HuH-7 (cell line): Measurements from ENCODE around the gene AACS.
"Not testable (repeated sequence)": the region's sequence is repeated elsewhere in the genome, so short reads cannot be mapped to it uniquely, and the experiment has no call there.

Experiments used
- DNase-seq: peaks from one replicate; pipeline ENCODE4 v3.0.0; 2011; ENCODE audit warnings: low spot score

Gene AACS

GRCh38 chr12:125057708-125058107 lies 7.5 kb upstream of the AACS start:
- DNase-seq, result no peak

DNA sequence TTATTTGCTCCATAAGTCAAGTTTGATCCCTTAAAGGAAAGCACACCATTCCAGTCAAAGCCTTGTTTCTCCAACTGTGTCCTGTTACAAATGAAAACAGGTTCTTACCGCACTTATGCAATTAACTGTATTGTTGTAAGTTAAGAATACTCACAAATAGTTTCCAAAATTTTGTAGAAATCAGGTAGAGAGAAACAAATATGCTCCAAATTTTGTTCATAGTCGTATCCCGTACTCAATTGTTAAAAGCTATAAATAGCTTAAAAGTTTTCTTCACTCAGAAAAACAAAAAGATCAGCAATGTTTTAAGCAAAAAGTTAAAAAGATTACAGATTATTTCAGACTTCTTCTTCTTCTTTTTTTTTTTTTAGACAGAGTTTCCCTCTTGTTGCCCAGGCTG lies 4.0 kb upstream of the AACS start:
- DNase-seq, result no peak

DNA sequence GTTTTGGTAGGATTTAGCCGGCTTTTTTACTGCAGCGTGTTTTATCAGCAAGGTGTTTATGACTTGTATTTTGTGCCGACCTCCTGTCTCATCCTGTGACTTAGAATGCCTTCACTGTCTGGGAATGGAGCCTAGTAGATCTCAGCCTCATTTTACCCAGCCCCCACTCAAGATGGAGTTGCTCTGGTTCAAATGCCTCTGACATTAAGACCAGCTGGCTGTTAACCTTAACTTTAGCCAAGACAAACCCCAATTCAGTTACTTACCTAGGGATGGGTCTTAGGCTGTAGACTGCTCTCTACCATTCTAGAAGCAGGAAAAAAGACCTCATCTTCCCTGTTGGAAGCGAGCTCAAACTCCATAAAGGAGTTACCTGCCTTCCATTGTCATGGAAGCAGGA lies 1.7 kb upstream of the AACS start:
- not testable (repeated sequence) for DNase-seq

- no peak for DNase-seq
Measured at GRCh38 chr12:125064492-125064891, 743 bp upstream of the AACS start.

GRCh38 chr12:125065919-125066570 lies 810 bp downstream of the AACS start:
- DNase-seq, result peak; percentile 19

- no peak for DNase-seq
Measured at GRCh38 chr12:125068391-125068790, 3.2 kb downstream of the AACS start.

DNA sequence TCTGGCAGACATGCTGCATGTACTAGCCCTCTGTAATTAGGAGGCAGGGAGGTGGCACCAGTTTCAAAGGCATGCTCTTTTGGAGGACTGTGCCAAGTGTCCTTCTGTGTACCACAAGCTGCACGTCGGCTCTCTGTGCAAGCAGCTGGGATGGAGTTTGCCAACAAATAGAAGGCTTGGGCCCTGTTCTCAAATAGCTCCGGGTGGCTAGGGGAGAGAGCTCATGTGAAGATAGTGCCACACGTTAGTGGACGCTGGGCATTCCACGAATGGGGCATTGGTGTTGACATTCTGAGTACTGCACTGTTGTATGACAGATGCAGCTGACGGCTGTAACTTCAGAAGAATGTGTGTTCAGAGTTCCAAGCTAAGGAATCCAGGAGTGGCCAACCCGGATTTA lies 4.4 kb downstream of the AACS start:
- no peak for DNase-seq

- no peak for DNase-seq
Measured at GRCh38 chr12:125070112-125070511, 4.9 kb downstream of the AACS start.

GRCh38 chr12:125070661-125071390 lies 5.6 kb downstream of the AACS start:
- no peak for DNase-seq

- no peak for DNase-seq
Measured at GRCh38 chr12:125071456-125071855, 6.2 kb downstream of the AACS start.

GRCh38 chr12:125072496-125072895 lies 7.3 kb downstream of the AACS start:
- no peak for DNase-seq

DNA sequence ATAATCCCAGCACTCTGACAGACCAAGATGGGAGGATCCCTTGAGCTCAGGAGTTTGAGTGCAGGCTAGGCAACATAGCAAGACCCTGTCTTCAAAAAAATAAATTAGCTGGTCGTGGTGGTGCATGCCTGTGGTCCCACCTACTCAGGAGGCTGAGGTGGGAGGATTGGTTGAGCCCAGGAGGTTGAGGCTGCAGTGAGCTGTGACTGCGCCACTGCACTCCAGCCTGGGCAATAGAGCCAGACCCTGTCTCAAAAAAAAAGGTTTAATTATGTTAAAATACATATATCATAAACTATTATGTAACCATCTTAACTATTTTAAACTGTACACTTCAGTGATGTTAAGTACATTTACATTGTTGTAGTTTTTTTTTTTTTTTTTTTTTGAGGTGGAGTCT lies 9.1 kb downstream of the AACS start:
- DNase-seq, result not testable (repeated sequence)

GRCh38 chr12:125076103-125076502 lies 10.9 kb downstream of the AACS start:
- no peak for DNase-seq

DNA sequence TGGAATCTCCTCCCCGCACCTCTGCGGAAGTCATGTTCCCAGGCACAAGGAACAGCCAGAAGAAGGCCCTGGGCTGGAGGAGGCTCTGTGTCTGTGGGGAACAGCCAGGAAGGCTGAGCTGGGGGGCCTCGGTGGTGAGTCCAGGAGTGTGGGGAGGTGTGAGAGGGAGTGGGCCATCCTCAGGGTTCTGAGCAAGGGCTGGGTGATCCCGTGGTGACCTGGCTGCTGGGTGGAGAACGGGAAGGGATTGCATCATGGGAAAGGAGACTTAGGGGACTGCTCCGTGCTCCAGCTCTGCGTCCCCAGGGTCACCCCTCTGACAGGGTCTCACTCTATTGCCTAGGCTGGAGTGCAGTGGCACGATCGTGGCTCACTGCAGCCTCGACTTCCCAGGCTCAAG lies 13.8 kb downstream of the AACS start:
- DNase-seq, result no peak

GRCh38 chr12:125079648-125080645 lies 14.7 kb downstream of the AACS start:
- no peak for DNase-seq

DNA sequence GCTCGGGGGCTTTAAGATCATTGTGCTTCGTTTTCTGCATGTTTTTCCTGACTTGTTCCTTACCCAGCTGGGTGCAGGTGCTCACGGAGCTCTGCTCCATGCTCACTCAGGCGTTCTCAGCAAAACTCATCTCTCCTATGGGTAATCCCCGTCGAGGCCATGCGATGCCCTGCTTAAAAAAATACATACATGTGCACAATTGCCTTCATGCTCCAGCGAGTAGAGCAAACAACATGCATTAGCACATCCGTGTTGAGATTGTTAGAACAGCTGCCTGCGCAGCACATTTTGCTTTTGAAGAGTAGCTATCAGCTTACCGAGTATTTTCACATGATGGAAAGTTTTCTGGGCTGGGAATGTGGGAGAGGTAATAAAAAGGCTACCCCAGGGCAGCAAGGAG lies 16.2 kb downstream of the AACS start:
- no peak for DNase-seq

DNA sequence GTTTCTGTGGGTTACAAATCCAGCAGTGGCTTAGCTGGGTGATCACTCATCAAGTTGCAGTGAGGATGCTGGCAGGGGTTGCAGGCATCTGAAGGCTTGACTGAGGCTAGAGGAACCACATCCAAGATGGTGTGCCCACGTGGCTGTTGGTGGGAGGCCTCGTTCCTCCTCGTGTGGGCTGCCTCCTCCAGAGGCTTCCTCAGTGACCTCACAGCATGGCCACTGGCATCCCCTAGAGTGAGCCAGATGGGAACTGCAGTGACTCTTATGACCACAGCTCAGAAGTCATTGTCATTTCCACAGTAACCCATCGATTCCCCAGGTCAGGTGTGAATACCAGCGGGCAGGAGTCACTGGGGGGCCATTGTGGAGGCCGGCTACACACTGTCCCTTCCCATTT lies 17.8 kb downstream of the AACS start:
- no peak for DNase-seq

- not testable (repeated sequence) for DNase-seq
Measured at GRCh38 chr12:125088199-125088598, 23.0 kb downstream of the AACS start.

DNA sequence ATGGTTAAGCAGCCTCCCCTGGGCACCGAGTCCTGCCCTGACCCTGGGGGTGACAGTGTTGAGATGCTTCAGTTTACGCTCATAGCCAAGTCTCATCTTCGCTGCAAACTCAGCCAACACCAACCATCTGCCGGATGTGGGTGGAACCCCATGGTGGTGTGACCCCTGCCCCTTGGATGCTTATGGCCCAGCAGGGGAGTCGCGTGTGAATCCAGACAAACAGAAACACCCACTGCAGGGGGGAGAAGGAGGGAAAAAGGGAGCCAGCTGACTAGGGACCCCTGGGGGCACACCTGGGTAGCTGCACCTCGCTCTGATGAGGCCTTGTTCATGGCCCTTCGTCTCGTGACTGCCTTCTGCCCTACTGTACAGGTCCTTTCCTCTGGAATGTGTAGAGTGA lies 23.8 kb downstream of the AACS start:
- DNase-seq, result no peak

DNA sequence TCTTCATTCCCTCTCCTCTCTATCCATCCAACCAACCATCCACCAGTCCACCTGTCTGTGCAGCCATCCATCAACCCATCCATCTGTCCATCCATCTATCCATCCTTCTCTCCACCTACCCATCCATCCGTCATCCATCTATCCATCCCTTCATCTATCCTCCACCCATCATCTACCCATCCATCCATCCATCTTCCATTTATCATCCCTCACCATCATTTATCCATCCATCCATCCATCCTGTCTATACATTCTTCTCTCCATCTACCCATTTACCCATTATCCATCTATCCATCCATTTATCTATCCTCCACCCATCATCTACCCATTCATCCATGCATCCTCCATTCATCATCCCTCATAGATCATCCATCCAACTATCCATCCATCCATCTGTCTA lies 24.4 kb downstream of the AACS start:
- no peak for DNase-seq

DNA sequence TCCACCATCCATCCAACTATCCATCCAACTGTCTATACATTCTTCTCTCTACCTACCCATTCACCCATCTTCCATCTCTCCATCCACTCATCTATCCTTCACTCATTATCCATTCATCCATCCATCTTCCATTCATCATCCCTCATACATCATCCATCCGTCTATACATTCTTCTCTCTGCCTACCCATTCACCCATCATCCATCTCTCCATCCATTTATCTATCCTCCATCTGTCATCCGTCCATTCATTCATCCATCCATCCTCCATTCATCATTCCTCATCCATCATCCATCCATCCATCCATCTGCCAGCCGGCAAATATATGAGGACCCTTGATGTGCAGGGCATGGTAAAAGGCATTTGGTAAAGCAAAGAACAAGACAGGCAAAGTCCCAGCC lies 25.2 kb downstream of the AACS start:
- DNase-seq, result no peak

DNA sequence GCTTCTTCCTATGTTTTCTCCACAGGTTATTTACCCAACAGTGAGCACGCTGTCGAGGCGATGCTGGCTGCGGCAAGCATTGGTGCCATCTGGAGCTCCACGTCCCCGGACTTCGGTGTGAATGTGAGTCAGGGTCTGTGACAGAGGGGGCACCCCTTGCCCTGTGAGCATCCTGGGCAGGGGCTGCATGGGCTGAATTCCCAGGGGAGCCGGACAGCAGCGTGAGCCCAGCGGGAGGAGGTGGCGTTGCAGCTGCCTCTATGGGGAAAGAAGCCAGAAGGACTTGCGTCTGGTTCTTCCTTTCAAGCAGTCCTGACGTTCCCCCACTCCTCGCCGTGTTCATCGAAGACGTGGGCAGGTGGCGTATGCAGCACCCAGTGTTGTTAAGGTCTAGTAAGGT lies 26.2 kb downstream of the AACS start:
- no peak for DNase-seq
